Stimulated activated CD4-positive, alpha-beta T cell treated with anti-CD3 and anti-CD28 coated beads, TNF-alpha, amount 100 ng/mL, for 48 hours (primary cell): ENCODE data around the gene ITGA5.
A peak's percentile ranks its signal among the peaks of the same experiment; 100 is the strongest.

Experiments used
- DNase-seq, 3 donors: peaks; one replicate each; pipeline ENCODE4 v3.0.0-alpha.2; 2020; ENCODE audit warnings: low read depth in 3 of 3

The ITGA5 gene

DNA sequence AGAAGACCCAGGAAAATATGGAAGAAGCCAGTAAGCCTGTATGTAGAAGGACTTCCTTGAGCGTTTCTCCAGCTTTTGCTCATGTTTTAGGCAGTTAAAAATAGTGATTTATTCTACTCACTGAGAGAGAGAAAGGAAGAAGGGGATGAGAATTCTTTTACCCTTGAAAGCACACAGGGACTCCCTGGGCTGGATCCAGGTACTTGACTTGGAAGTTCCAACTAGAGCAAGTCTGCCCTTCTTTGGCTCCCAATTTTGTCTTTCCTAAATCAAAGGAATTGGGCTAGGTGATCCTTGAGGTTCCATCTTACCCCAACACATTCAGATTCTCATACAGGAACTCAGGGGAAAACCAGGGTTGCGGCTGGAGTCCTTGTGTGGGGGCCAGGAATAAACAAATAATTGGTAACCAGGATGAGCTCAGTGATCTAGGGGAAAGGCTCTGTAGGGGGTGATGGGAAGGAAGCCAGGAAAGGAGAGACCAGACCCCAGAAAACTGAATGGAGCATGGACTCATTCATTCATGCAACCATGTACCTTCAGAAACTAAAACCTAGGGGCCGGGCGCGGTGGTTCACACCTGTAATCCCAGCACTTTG lies 11.5 kb upstream of the ITGA5 start:
- DNase-seq = no peak

DNA sequence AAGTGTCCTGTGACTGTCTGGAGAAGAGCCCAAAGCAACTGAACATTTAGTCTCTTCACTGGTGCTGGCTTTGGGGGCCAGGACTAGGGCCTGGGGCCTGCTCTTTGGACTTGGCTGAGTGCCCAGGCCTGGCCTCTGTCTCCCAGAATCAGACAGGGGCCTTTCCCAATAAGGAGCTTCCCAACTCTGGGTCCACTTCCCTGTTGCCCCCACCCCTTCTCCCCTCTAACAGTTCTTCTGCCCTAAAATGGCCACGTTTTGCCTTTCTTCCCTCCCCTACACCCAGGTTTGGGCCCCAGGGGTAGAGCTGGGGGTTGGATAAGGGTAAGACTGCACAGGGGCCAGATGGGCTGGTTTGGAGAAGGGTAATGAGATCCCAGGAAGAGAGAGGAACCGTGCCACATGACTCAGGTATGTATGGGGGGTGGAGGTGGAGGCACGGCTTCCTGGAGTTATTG lies 10.0 kb upstream of the ITGA5 start:
- no peak for DNase-seq

DNA sequence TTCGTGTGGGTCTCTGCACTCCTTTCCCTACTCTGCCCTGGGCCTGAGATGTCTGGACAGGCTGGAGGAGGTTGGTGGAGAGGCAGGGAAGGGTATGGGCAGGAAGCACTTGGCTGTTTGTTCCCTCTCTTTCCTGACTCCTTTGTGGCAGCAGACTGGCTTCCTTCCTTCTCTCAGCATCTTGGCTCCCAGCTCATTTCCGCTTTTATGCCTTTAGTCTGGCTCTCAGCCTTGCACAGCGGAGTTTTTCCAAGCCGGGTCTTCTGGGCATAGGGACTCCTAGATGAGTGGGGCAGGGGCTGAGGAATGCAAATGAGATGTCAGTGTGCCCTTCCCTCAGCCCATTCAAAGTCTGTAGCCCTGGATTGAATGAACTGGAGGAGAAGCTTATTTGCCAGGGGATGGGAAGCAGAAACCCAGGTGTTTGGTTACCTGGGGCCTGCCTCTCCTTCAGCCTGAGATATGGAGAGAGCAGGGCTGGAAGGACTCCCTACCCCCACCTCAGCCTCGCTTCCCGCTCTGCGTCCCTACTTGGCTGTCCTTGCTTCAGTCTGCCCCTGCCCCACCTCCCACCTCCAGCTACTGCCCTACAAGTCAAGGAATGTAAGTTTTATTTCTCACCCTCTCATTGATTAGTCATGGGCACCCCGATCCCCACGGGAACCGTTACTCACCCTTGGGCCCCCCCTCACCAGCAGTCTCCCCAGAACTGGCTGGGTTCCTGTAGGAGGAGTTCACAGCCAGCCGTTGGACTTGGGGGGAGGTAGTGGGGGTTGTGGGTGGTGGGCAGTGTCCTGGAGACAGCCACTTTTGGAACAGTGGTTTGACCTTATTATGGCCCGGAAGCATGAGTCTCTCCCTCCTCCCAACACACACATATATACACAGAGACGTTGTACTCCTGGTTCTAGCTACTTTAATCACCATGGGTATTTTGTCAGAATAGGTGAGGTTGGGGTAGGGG lies 9.3 kb upstream of the ITGA5 start:
- no peak for DNase-seq

DNA sequence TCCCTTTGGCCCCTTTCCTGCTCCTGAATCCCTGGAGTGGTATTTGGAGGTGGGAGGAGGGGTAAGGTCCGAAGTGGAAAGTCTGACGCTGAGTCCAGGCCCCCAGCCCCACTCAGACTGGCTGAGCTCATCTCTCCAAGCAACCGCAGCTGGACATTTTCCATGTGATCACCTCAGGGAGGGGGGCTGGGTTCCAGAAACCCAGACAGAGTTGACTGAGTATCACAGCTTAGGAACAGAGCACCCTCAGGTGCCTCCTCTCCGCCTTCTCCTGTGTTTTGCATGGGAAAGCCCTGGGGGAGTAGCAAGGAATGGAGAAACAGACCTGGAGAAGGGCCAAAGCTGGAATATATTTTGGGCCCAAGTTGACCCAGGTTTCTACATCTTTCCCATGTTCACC lies 8.0 kb upstream of the ITGA5 start:
- DNase-seq = no peak

DNA sequence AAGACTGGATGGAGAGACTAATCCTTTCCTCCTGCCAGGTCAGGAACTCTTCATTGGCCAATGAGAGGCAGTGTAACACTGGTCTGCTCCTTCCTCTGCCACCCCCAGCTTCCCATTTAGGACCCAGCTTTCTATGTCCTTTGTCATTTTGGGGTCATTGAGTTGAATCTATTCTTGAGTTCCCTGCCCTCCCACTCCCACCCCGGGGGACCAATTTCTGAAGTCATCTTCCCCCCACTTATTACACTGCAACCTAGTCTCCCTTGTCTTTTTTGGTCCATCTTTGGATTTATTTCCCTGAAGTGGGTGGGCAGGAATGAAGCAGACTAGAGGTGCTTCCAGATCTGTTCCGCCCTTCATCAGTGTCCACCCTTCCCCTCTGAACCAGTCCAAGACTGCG lies 7.6 kb upstream of the ITGA5 start:
- DNase-seq = no peak

DNA sequence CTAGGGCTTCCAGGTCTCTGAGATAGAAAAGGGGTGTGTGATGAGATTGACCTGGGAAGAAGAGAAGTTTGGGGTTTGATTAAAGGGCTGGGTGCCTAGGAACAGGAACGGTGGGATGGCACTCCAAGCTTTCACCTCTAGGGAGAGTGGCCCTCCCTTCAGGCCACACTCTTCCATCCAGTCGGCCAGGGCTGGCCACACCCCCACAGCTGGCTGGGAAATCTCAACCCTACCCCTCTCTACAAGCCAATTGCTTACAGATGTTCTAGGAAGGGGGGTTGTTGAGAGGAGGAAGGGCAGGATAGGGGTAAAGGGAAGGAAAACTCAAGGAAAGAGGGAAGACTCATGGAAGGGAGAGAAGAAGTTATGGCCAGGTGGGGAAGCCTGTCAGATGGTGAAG lies 6.6 kb upstream of the ITGA5 start:
- no peak for DNase-seq

DNA sequence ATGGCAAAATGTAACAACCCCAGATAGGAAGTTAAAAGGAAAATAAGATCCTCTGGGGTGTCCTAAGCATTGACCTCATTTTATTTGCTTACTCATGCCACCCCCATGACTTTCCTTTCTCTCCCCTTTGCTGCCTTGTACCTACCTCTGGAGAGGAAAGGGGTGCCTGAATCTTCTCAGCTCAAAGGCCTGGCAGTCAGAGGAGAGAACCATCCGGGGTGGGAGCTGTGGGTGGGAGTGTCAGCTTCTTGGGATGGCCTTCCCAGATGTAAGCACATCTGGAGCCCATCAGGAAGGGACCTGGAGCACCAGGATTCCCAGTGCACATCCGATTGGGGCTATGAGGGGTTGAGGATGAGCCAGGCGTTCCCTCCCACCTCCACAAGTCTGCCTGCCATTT lies 5.2 kb upstream of the ITGA5 start:
- DNase-seq = no peak

DNA sequence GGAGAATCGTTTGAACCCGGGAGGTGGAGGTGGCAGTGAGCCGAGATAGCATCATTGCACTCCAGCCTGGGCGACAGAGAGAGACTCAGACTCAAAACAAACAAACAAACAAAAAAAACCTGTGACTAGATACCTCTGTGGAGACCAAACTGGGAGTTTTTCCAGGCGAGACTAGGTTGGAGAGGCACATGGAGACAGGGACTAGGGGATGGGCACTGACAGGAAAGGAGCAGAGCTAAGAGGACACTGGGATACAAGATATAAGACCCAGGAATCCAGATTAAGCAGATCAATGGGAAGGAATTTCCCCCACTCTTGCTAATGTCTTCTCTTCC lies 4.7 kb upstream of the ITGA5 start:
- no peak for DNase-seq

DNA sequence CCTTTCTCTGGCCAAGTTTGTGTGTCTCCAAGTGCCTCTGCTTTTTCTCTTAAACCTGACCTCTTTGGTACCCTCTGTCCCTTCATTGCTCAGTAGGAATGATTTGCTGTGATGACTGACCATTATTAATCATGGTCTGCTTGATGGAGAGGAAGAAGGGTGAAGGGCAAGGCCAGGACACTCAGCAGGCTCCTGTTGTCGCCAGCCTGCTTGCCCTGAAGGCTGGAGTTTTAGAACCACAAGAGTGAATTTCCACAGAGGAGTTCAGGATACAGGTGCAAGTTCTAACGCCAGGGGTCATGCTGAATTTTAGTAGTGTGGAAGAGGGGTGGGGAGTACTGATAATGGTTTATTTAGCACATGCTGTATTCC lies 2.8 kb upstream of the ITGA5 start:
- no peak for DNase-seq

DNA sequence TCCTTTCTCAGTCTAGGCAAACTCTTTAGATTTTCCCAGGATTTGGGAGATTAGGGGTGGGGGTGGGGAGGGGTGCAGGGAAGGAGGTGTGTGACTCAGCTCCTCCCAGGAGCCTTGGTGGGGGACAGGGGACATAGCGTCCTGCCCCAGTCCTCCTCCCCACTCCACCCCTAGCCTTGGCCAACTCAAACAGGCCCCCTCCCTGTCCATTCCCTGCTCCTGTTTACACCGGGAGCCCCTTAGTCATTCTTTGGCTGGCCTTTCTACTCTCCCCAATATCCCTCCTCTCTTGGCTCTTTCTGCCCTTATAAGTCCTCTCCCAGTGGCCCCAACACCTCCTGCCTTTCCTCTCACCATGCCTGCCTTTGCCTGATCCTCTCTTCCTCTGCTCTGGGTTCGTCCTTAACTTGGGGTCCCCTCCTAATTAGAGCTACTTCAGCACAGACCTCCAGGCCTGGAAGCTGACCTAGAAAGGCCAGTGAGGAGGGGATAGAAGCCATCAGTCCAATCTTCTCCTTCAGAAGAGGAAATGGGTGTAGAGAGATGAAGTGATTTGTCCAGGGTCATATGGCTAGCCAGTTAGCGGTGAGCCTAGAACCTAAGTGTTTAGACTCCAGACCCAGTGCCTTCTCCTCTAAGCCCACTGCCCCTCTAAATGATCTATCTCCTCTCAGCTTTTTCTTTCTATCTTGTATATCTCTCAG lies 2.3 kb upstream of the ITGA5 start:
- no peak for DNase-seq

DNA sequence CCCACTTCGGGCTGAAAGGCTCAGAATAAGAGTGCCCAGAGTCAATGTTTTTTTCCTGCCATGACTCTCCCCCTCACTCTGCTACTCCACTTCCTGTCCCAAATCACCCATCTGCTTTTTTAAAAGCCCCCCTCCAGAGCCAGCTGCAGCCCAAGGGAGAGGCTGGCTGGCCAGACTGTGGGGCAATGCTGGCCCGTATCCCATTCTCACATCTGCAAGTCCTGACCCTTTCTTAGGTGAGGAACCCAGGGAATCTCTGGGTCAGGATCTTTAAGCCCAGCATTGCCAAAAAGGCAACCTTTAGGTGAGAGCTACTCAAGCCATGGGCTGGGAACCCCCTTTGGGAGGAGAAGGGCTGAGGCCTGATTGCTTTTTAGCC lies 1.7 kb upstream of the ITGA5 start:
- no peak for DNase-seq

DNA sequence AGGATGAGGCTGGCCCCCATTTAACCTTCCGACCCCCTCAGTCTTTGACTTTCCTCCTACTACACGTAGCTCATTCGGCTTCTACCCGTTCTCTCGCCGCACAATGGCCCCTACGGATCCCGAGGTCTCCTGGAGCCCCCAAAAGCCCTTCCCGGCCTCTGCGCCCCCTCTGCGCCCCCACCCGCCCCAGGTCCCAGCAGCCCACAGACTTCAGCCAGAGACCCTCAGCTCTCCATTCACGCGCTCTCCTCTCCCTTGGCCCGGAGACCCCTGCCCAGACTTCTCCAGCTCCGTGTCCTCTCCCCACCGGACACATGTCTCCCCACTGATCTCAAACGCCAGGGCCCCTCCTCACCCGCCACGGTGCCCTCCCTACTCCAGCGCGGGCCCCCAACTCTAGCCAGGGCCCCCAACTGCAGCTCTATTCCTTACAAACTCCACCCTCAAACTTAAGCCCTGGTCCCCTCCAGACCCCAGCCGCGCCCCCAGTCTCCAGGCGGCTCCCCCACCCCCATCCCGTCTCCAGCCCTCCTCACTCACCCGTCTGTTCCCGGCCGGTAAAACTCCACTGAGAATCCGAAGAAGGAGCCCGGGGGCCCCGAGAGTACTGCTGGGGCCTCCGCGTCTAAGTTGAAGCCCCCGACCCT lies 502 bp downstream of the ITGA5 start:
- DNase-seq = no peak

DNA sequence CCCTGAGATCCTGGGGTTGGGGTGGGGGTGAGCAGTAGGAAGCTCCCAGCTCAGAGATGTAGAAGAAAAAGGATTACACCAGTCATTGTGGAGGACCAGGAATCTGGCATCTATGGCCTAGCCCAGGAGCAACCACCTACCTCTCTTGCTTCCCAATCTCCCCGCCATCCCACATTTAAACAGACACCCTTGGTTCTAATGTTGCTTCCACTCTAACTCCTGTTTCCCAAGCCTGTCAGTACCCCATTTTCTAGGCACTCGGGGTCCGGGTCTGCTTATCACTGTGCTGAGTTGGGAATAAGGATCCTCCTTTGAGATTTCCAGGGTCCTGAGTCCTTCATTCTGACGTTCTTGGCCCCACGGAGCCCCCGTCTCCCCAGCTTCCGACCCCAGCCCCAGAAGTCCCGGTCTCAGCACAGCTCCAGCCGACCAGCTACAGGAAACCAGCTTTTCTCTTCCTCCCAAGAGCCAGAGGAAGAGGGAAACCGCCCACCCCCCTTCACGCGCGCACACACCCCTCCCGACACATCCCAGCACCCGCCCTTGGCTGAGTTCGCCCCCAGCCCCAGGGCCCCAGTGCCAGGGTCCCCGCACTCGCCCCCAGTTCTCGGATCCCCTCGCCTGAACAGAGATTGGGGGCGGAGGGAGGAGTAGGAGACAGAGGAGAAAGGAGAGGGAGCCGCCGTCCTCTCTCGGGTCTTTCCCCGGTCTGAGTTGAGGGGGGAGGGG lies 1.2 kb downstream of the ITGA5 start:
- no peak for DNase-seq

DNA sequence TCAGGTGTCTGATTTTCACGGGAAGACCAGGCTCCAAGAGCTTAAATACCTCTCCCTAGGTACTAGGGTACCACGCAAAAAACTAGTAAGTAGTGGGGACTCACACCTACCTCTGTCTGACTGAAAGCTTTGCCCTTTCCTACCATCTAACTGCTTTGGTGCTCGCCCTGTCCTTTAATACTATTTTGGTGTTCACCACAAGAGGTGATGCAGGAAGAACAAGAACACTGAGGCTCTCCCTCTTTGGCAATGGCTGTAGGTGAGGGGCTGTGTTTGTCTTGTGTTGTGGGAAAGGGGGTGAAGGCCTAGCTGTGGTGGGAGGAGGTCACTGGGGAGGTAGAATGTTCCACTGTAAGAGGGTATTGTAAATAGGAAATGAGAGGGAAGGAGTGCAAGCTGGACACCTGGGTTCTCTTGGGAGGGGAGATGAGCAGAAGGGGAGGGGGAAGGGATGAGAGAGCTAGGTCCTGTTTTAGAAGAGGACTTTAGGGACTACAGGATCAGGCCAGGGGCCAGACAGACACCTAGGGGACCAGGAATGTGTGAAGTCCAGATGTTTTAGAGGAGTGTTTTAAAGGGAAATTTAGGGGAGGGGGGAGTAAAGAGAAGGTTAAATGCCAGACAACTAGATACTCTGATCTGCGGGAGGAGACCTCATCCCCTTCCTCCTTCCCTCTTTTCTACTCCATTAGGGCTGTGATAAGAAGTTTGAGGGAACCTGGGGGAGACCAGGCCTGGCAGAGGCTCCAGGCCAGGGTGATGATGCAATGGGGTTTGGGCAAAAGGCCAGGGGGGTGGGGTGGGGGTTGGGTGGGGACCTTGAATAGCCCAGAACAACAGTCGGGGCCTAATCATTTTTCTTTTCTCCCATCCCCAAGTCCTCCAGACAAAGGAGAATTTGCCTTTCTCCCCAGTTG lies 2.1 kb downstream of the ITGA5 start:
- DNase-seq = no peak

DNA sequence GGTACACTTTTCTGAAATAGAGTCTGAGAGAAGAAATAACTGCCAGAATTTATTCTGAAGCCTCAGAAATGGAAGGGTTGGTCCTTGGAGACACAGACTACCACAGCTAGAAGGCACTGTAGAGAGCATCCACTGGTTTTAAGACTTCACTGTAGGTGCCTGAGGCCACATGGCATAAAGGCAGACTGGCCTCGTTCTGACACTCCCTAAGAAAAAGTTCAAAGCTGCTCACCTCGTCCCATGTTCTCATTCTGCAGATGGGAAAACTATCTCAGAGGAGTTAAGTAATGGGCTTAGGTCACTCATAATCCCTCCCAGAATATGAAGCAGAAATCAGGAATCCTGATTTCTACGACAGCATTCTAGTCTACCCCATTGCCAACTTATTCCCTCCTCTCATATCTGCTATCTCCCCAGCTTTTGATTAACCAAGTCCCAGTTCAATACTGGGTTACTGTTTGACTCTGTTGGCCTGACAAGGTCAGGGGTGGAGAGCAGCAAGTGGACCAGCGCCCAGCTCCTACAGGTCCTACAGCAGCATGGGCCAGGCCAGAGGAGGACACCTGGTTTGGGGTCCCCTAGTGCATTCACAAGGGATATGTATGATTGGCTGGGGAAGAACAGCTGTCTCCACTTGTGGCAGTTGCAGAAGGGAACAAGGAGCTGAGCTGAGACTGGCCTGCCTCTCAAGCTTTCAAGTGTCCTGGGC lies 3.7 kb downstream of the ITGA5 start:
- no peak for DNase-seq

DNA sequence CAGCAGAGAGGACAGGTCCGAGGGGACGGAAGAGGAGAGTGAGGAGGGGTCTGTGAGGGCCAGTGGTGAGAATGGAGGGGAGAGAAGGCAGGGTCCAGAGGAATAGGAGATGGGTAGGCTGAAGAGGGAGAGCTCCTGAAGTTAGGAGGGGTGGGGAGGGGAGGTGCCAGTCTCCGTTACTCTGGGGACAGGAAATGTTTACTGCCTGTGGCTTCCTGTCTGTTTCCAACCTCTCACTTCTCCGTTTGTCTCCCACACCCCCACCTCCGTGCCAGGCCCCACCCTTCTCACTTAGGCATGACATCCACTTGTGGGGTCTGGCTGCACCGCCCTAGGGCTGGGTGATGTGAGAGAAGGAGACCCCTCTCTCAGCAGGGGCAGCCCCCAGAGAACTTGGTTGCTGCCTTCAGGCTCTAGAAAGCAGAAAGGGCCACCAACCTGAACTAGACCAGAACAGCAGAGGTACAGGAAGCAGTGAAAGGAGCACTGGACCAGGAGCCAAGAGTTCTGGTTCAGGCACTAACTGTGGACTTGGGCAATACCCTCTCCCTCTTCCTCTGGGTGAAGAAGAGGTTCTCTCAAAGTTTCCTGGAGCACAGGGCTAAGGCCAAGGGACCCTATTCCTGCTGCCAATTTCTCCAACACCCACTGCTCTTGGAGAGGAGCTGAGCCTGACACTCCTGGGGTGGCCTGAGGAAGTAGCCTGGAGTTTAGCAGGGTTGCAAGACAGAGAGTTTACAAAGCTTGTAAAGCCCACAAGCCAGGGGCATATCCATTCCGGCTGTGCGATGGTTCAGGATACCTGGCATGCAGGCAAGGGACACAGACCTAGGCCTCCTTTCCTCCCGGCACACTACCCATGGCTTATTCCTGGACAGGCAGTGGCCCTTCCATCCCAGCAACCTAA lies 5.5 kb downstream of the ITGA5 start:
- peak in 2 of 3 donors; percentile 23 to 48 for DNase-seq

DNA sequence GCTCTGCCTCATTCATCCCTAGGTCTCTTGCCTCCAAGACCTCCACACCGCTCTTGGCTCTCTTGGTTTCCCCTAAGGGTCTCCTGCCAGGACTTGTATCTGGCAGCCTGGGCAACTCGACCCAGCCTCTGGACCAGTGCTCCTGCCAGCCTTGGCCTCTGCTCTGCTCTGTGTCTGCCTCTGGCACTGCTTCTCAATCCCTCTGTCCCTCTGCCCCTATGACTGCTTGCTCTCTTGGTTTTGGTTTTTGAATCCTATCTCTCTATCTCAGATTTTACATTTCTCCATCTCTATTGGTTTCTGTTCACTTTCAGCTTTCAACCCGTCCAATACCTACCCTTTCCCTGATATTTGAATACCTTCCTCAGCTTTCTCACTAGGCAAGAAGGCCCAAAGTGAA lies 6.3 kb downstream of the ITGA5 start:
- DNase-seq = no peak

DNA sequence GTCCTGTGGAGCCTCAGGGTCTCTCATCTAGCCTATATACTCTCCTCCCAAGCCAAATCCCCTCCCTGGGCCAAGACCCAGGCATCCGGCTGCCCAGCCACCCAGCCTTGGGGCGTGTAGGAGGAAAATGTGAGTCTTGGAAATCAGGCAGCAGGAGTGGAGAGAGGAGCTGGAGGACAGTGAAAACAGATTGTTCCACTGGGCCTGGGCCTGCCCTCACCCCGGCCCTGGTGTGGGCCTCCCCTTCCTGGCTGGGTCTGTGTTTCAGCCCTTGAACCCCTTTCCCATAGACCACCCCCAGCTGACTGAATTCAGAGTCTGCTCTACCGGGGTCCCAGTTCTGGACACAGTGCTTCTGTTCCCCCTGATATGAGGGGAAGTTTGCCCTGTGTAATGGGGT lies 6.7 kb downstream of the ITGA5 start:
- DNase-seq = no peak
